Mesendoderm (in vitro differentiated cells): ENCODE results near the gene MRAP.

ENCODE experiments used
- DNase-seq: peaks from one replicate; pipeline ENCODE4 v3.0.0; 2013
- H2AK5ac ChIP-seq: 2 replicates; pipeline ENCODE4 v1.6.1; 2013; ENCODE audit warnings: low read length, inconsistent platforms
- H2BK120ac ChIP-seq: 2 replicates; pipeline ENCODE4 v1.6.1; 2013; ENCODE audit warnings: low read depth, mild to moderate bottlenecking, low read length, moderate library complexity, mixed read lengths
- H2BK15ac ChIP-seq: replicated peaks from 2 replicates; pipeline ENCODE4 v1.6.1; 2013; ENCODE audit warnings: low read depth, mild to moderate bottlenecking, moderate library complexity
- H2BK5ac ChIP-seq: 2 replicates; pipeline ENCODE4 v1.6.1; 2013; ENCODE audit warnings: low read length, inconsistent platforms
- H3K18ac ChIP-seq: 2 replicates; pipeline ENCODE4 v1.6.1; 2013; ENCODE audit warnings: mild to moderate bottlenecking, low read length, mixed read lengths
- H3K23ac ChIP-seq: one replicate; pipeline ENCODE4 v1.6.1; 2013; ENCODE audit warnings: low read length
- H3K27ac ChIP-seq: 2 replicates; pipeline ENCODE4 v1.5.1; 2013; ENCODE audit warnings: low read depth, mild to moderate bottlenecking, inconsistent platforms, low read length, moderate library complexity
- H3K27me3 ChIP-seq: 2 replicates; pipeline ENCODE4 v1.6.1; 2013; ENCODE audit warnings: low read length, control low read depth, mild to moderate bottlenecking, inconsistent platforms; ENCODE audit not compliant: insufficient read depth, poor library complexity
- H3K36me3 ChIP-seq: 2 replicates; pipeline ENCODE4 v1.6.1; 2013; ENCODE audit warnings: low read length, inconsistent platforms; ENCODE audit not compliant: control insufficient read depth, insufficient read depth
- H3K4ac ChIP-seq: one replicate; pipeline ENCODE4 v1.6.1; 2013; ENCODE audit warnings: low read depth, mild to moderate bottlenecking, low read length, moderate library complexity
- H3K4me1 ChIP-seq: 2 replicates; pipeline ENCODE4 v1.6.1; 2013; ENCODE audit warnings: low read depth, low read length, inconsistent platforms; ENCODE audit not compliant: control insufficient read depth
- H3K4me2 ChIP-seq: 2 replicates; pipeline ENCODE4 v1.6.1; 2013; ENCODE audit warnings: low read length
- H3K4me3 ChIP-seq: 2 replicates; pipeline ENCODE4 v1.5.1; 2013; ENCODE audit warnings: mild to moderate bottlenecking, low read length
- H3K56ac ChIP-seq: one replicate; pipeline ENCODE4 v1.6.1; 2013; ENCODE audit warnings: low read length
- H3K79me1 ChIP-seq: 2 replicates; pipeline ENCODE4 v1.6.1; 2013; ENCODE audit warnings: low read length, inconsistent platforms
- H3K79me2 ChIP-seq: 2 replicates; pipeline ENCODE4 v1.6.1; 2013; ENCODE audit warnings: mild to moderate bottlenecking, low read length; ENCODE audit not compliant: control insufficient read depth, insufficient read depth
- H3K9ac ChIP-seq: 2 replicates; pipeline ENCODE4 v1.6.1; 2013; ENCODE audit warnings: low read length, inconsistent platforms
- H4K5ac ChIP-seq: one replicate; pipeline ENCODE4 v1.6.1; 2013; ENCODE audit warnings: low read length
- H4K8ac ChIP-seq: one replicate; pipeline ENCODE4 v1.6.1; 2013; ENCODE audit warnings: low read depth, mild to moderate bottlenecking, control low read depth, low read length, moderate library complexity
- WGBS: extraction: QIAGEN DNeasy Blood & Tissue Kit; methylation state at CpG from one replicate; pipeline ENCODE4 v1.1.7; 2013; ENCODE audit warnings: low lambda C conversion rate, missing lambda C conversion rate; ENCODE audit not compliant: insufficient coverage; ENCODE audit errors: extremely low coverage; 5-methylcytosine and 5-hydroxymethylcytosine counted together

MRAP gene

GRCh38 chr21:32279377-32279680, 19.3 kb upstream of the MRAP start:
- Histone ChIP-seq H3K4me2 (peak overlapping the region; percentile 88), H3K4me1 (no peaks in the 10 kb centered on the region), H3K4me3 (peak overlapping the region; percentile 67), H3K4ac (no peak overlapping the region), H3K27ac (no peak overlapping the region), H3K27me3 (no peaks in the 10 kb centered on the region), H3K9ac (peak overlapping the region; percentile 82), H3K79me2 (peaks cover 10% of the 10 kb centered on the region), H2BK120ac (no peak overlapping the region), H4K8ac (peak overlapping the region; percentile 5), H2BK5ac (no peak overlapping the region), H2AK5ac (no peak overlapping the region), H3K79me1 (peaks cover 7% of the 10 kb centered on the region), H2BK15ac (no peak overlapping the region), H4K5ac (no peak overlapping the region), H3K56ac (peak overlapping the region; percentile 88), H3K36me3 (no peaks in the 10 kb centered on the region), H3K23ac (no peak overlapping the region), H3K18ac (no peak overlapping the region)
- no CpG with 5 or more reads among the region's 10 CpGs for WGBS
- no peak for DNase-seq

- H3K27ac ChIP-seq: no peak overlapping the region
- WGBS: no CpG with 5 or more reads among the region's 7 CpGs
Observed at GRCh38 chr21:32281531-32281930, 17.1 kb upstream of the MRAP start.

GRCh38 chr21:32282992-32283391, 15.7 kb upstream of the MRAP start:
- no peak overlapping the region for H2BK120ac ChIP-seq
- H3K36me3 ChIP-seq: no peaks in the 10 kb centered on the region
- peaks cover 3% of the 10 kb centered on the region for H3K79me2 ChIP-seq
- H4K8ac ChIP-seq: no peak overlapping the region
- peaks cover 1% of the 10 kb centered on the region for H3K79me1 ChIP-seq
- no peak overlapping the region for H3K4ac ChIP-seq
- H4K5ac ChIP-seq: no peak overlapping the region
- no peaks in the 10 kb centered on the region for H3K4me1 ChIP-seq
- H2AK5ac ChIP-seq: no peak overlapping the region
- H3K18ac ChIP-seq: no peak overlapping the region
- no peak for DNase-seq
- no peak overlapping the region for H3K27ac ChIP-seq
- H2BK15ac ChIP-seq: no peak overlapping the region
- H3K56ac ChIP-seq: no peak overlapping the region
- no peak overlapping the region for H3K4me2 ChIP-seq
- H3K23ac ChIP-seq: no peak overlapping the region
- H2BK5ac ChIP-seq: no peak overlapping the region
- H3K27me3 ChIP-seq: no peaks in the 10 kb centered on the region
- WGBS: no CpG with 5 or more reads among the region's 6 CpGs
- H3K9ac ChIP-seq: no peak overlapping the region
- H3K4me3 ChIP-seq: no peak overlapping the region

More at GRCh38 chr21:32281531-32281930, 17.1 kb upstream of the MRAP start:
- Histone ChIP-seq H3K56ac (no peak overlapping the region), H3K27me3 (no peaks in the 10 kb centered on the region), H4K8ac (no peak overlapping the region), H3K4ac (no peak overlapping the region), H3K79me2 (peaks cover 10% of the 10 kb centered on the region), H3K18ac (no peak overlapping the region), H3K9ac (no peak overlapping the region), H3K4me2 (no peak overlapping the region), H2BK5ac (no peak overlapping the region), H3K36me3 (no peaks in the 10 kb centered on the region), H2BK120ac (no peak overlapping the region), H2BK15ac (no peak overlapping the region), H3K4me1 (no peaks in the 10 kb centered on the region), H3K79me1 (peaks cover 1% of the 10 kb centered on the region), H3K4me3 (no peak overlapping the region), H3K23ac (no peak overlapping the region), H2AK5ac (no peak overlapping the region), H4K5ac (no peak overlapping the region)
- no peak for DNase-seq

- Histone ChIP-seq H3K4me2 (no peak overlapping the region), H2AK5ac (no peak overlapping the region), H4K5ac (no peak overlapping the region), H3K27me3 (no peaks in the 10 kb centered on the region), H3K4me3 (no peak overlapping the region), H3K23ac (no peak overlapping the region), H3K4me1 (no peaks in the 10 kb centered on the region), H4K8ac (no peak overlapping the region), H3K18ac (no peak overlapping the region), H2BK120ac (no peak overlapping the region), H3K79me2 (no peaks in the 10 kb centered on the region), H2BK15ac (no peak overlapping the region), H3K9ac (no peak overlapping the region), H3K4ac (no peak overlapping the region), H3K27ac (no peak overlapping the region), H3K56ac (no peak overlapping the region), H3K36me3 (no peaks in the 10 kb centered on the region), H2BK5ac (no peak overlapping the region), H3K79me1 (no peaks in the 10 kb centered on the region)
- DNase-seq: no peak
- no CpG with 5 or more reads among the region's 4 CpGs for WGBS
Observed at GRCh38 chr21:32285476-32285875, 13.2 kb upstream of the MRAP start.

GRCh38 chr21:32297449-32297848, 1.2 kb upstream of the MRAP start:
- Histone ChIP-seq H3K4me1 (no peaks in the 10 kb centered on the region), H3K56ac (no peak overlapping the region), H2BK5ac (no peak overlapping the region), H4K8ac (no peak overlapping the region), H4K5ac (no peak overlapping the region), H3K4ac (no peak overlapping the region), H3K23ac (no peak overlapping the region), H3K18ac (no peak overlapping the region), H2BK15ac (no peak overlapping the region), H3K4me3 (no peak overlapping the region), H3K79me1 (no peaks in the 10 kb centered on the region), H3K36me3 (no peaks in the 10 kb centered on the region), H3K79me2 (no peaks in the 10 kb centered on the region), H3K27ac (no peak overlapping the region), H3K27me3 (no peaks in the 10 kb centered on the region), H2AK5ac (no peak overlapping the region), H2BK120ac (no peak overlapping the region), H3K9ac (no peak overlapping the region), H3K4me2 (no peak overlapping the region)
- no peak for DNase-seq
- WGBS: no CpG with 5 or more reads among the region's 7 CpGs

GRCh38 chr21:32298148-32298559, 501 bp upstream of the MRAP start:
- no peak overlapping the region for H3K23ac ChIP-seq
- no peak overlapping the region for H4K5ac ChIP-seq
- H3K56ac ChIP-seq: no peak overlapping the region
- H2BK15ac ChIP-seq: no peak overlapping the region
- no peak overlapping the region for H2BK120ac ChIP-seq
- H3K36me3 ChIP-seq: no peaks in the 10 kb centered on the region
- WGBS: no CpG with 5 or more reads among the region's 6 CpGs
- no peak overlapping the region for H3K4me2 ChIP-seq
- H3K4ac ChIP-seq: no peak overlapping the region
- no peaks in the 10 kb centered on the region for H3K79me2 ChIP-seq
- H2AK5ac ChIP-seq: no peak overlapping the region
- no peak for DNase-seq
- no peak overlapping the region for H3K9ac ChIP-seq
- no peak overlapping the region for H3K27ac ChIP-seq
- no peaks in the 10 kb centered on the region for H3K27me3 ChIP-seq
- H3K18ac ChIP-seq: no peak overlapping the region
- H4K8ac ChIP-seq: no peak overlapping the region
- no peak overlapping the region for H2BK5ac ChIP-seq
- H3K4me3 ChIP-seq: no peak overlapping the region
- H3K4me1 ChIP-seq: no peaks in the 10 kb centered on the region
- no peaks in the 10 kb centered on the region for H3K79me1 ChIP-seq
